BJ (cell line): ENCODE measurements around the gene STK33. TPM values are rescaled to one million over a fixed set of nuclear protein-coding genes. Genes with fewer than 3 reads are reported as not detected.
A peak's percentile ranks its signal among the peaks of the same experiment; 100 is the strongest.

Experiments
- CTCF ChIA-PET: fragments of 350-600 bp; formaldehyde crosslinking; extraction: SDS; loops from one replicate; lab custom pipeline; 2021; ENCODE audit warnings: antibody characterized with exemption, inconsistent platforms; lab: Yijun Ruan, JAX
- POLR2A ChIA-PET: fragments of 300-600 bp; sonication (Branson Sonifier 250); formaldehyde crosslinking; extraction: SDS; loops from one replicate; lab custom pipeline; 2021; ENCODE audit warnings: antibody characterized with exemption; lab: Charles Lee
- DNase-seq: peaks from one replicate; pipeline ENCODE4 v3.0.0-alpha.2; 2011; ENCODE audit warnings: low read depth
- H3K27me3 ChIP-seq: 2 replicates; pipeline ENCODE4 v1.6.0; 2011; ENCODE audit warnings: low read length; ENCODE audit not compliant: control insufficient read depth, insufficient read depth
- H3K36me3 ChIP-seq: 2 replicates; pipeline ENCODE4 v1.5.1; 2011; ENCODE audit warnings: low read length; ENCODE audit not compliant: control insufficient read depth, insufficient read depth
- H3K4me3 ChIP-seq: 2 replicates; pipeline ENCODE4 v1.5.1; 2011; ENCODE audit warnings: low read depth, mild to moderate bottlenecking, control low read depth, low read length
- CTCF ChIP-seq: IDR thresholded peaks from 2 replicates; pipeline ENCODE4 v1.5.1; 2011; ENCODE audit warnings: low read depth, mild to moderate bottlenecking, control low read depth, inconsistent platforms, low read length, moderate library complexity; ENCODE audit not compliant: insufficient read depth
- polyA plus RNA-seq: library from polyadenylated mRNA; depleted of rRNA; stranded (reverse); fragments of >200 nt; gene quantifications from 2 replicates; pipeline ENCODE4 v1.2.3, GENCODE V29; 2011

Gene STK33
- polyA plus RNA-seq, 1 experiment: 3.0 TPM

- peak; percentile 1 for DNase-seq
- no peaks in the 10 kb centered on the region for H3K36me3 ChIP-seq
- H3K27me3 ChIP-seq: no peaks in the 10 kb centered on the region
- ChIA-PET CTCF (no interaction called here), POLR2A (no interaction called here)
- 0 out of 2 replicates have a peak, but pooled peaks have one; percentile 9 for TF ChIP-seq CTCF
- H3K4me3 ChIP-seq: no peak overlapping the region
Observed at GRCh38 chr11:8384199-8384821, 209.7 kb downstream of the STK33 start.

- Histone ChIP-seq H3K36me3 (no peaks in the 10 kb centered on the region), H3K27me3 (no peaks in the 10 kb centered on the region), H3K4me3 (no peak overlapping the region)
- ChIA-PET CTCF (no interaction called here), POLR2A (no interaction called here)
- no peak for TF ChIP-seq CTCF
- no peak for DNase-seq
Observed at GRCh38 chr11:8383627-8384026, 210.4 kb downstream of the STK33 start.

GRCh38 chr11:8383227-8383626, 210.8 kb downstream of the STK33 start:
- H3K4me3 ChIP-seq: no peak overlapping the region
- TF ChIP-seq CTCF: no peak
- H3K27me3 ChIP-seq: no peaks in the 10 kb centered on the region
- CTCF ChIA-PET: no interaction called here
- H3K36me3 ChIP-seq: no peaks in the 10 kb centered on the region
- POLR2A ChIA-PET: no interaction called here
- DNase-seq: no peak

GRCh38 chr11:8382436-8383053, 211.5 kb downstream of the STK33 start:
- CTCF ChIA-PET: no interaction called here

More at GRCh38 chr11:8382436-8383053, 211.5 kb downstream of the STK33 start:
- DNase-seq: no peak
- POLR2A ChIA-PET: no interaction called here
- Histone ChIP-seq H3K27me3 (no peaks in the 10 kb centered on the region), H3K36me3 (no peaks in the 10 kb centered on the region), H3K4me3 (no peak overlapping the region)
- TF ChIP-seq CTCF: no peak
